HepG2 (cell line): ENCODE data around the gene MEX3A. TPM values are rescaled to one million over a fixed set of nuclear protein-coding genes. Genes with fewer than 3 reads are reported as not detected.
A peak's percentile ranks its signal among the peaks of the same experiment; 100 is the strongest.

Experiments
- ATAC-seq: fragments of 200-7000 bp; cut with Tn5 transposase; 3 replicates; pipeline ENCODE4 v1.9.1; 2020; ENCODE audit warnings: mild to moderate bottlenecking, moderate library complexity
- BruUV-seq: library from RNA; stranded (reverse); fragments of 400-500 nt; replicated peaks from 2 replicates; lab custom pipeline; 2021; lab: Mats Ljungman, UMichigan
- CTCF ChIA-PET: fragments of 300-600 bp; formaldehyde crosslinking; extraction: SDS; loops from one replicate; lab custom pipeline; 2021; ENCODE audit warnings: low total read pairs, inconsistent platforms, low intra/inter-chr PET ratio; lab: Yijun Ruan, JAX
- POLR2A ChIA-PET: fragments of 350-600 bp; sonication (Branson Sonifier 250); formaldehyde crosslinking; loops from one replicate; lab custom pipeline; 2020; ENCODE audit warnings: antibody characterized with exemption, inconsistent platforms; lab: Yijun Ruan, JAX
- DNase-seq: peaks from one replicate; pipeline ENCODE4 v3.0.0-alpha.2; 2015; ENCODE audit warnings: low spot score
- FAIRE-seq: peaks from 3 replicates; lab custom pipeline; 2011; peaks lifted over from hg19 to GRCh38; lab: Jason Lieb, UNC
- H2AFZ ChIP-seq: one replicate; pipeline ENCODE4 v1.6.1; 2011; ENCODE audit warnings: low read length, inconsistent platforms
- H3K27ac ChIP-seq: fragments of 300-600 bp; 3 replicates; pipeline ENCODE4 v1.8.0; 2011; ENCODE audit warnings: mixed run types, mild to moderate bottlenecking, mixed read lengths, low read length, inconsistent platforms; ENCODE audit not compliant: insufficient read depth; ENCODE audit errors: extremely low read length
- H3K27me3 ChIP-seq, 2 experiments: fragments of 200-600 bp in 1 of 2; 2 replicates in 1 of 2; 3 replicates in 1 of 2; pipeline versions ENCODE4 v1.6.0 to v1.8.0; 2011; ENCODE audit warnings: low read length in 2 of 2, mild to moderate bottlenecking in 2 of 2, moderate library complexity in 2 of 2, inconsistent platforms in 1 of 2; ENCODE audit not compliant: insufficient read depth in 2 of 2, control insufficient read depth in 1 of 2
- H3K36me3 ChIP-seq, 2 experiments: fragments of 200-600 bp in 1 of 2; replicated peaks in 1 of 2; 2 replicates in 1 of 2; 3 replicates in 1 of 2; pipeline versions ENCODE4 v1.5.1 to v1.8.0; 2011; ENCODE audit warnings: low read length in 2 of 2, inconsistent platforms in 1 of 2; ENCODE audit not compliant: insufficient read depth in 2 of 2, control insufficient read depth in 1 of 2
- H3K4me1 ChIP-seq: 2 replicates; pipeline ENCODE4 v1.5.1; 2012; ENCODE audit warnings: low read length, inconsistent platforms; ENCODE audit not compliant: insufficient read depth
- H3K4me2 ChIP-seq: 2 replicates; pipeline ENCODE4 v1.6.0; 2011; ENCODE audit warnings: low read depth, low read length, inconsistent platforms
- H3K4me3 ChIP-seq, 3 experiments: fragments of 200-600 bp in 1 of 3; sonication (generic), shearing (Covaris generic) in 1 of 3; replicated peaks in 1 of 3; 2 replicates each; pipeline ENCODE4 v1.5.1; 2011 to 2016; ENCODE audit warnings: low read length in 3 of 3, inconsistent platforms in 2 of 3, low read depth in 2 of 3, mild to moderate bottlenecking in 2 of 3, control low read depth in 1 of 3, mixed read lengths in 1 of 3; ENCODE audit not compliant: insufficient read depth in 1 of 3
- H3K79me2 ChIP-seq: one replicate; pipeline ENCODE4 v1.6.1; 2011; ENCODE audit warnings: low read length, inconsistent platforms; ENCODE audit not compliant: insufficient read depth
- H3K9ac ChIP-seq: 2 replicates; pipeline ENCODE4 v1.6.0; 2011; ENCODE audit warnings: mild to moderate bottlenecking, low read depth, low read length, inconsistent platforms; ENCODE audit not compliant: insufficient read depth
- H3K9me3 ChIP-seq: 2 replicates; pipeline ENCODE4 v1.5.1; 2012; ENCODE audit warnings: mild to moderate bottlenecking, low read length
- H4K20me1 ChIP-seq: 2 replicates; pipeline ENCODE4 v1.6.0; 2011; ENCODE audit warnings: inconsistent platforms, mild to moderate bottlenecking, low read length, moderate library complexity; ENCODE audit not compliant: insufficient read depth
- KLF6 ChIP-seq: IDR thresholded peaks from 2 replicates; pipeline ENCODE4 v1.8.0; 2016; ENCODE audit warnings: missing biosample characterization, missing genetic modification reagents
- NCOA5 ChIP-seq: sonication (generic); formaldehyde crosslinking; IDR thresholded peaks from 2 replicates; pipeline ENCODE4 v1.4.0; 2020; ENCODE audit warnings: missing genetic modification reagents
- NR2F6 ChIP-seq, 2 experiments: IDR thresholded peaks; 2 replicates each; pipeline ENCODE4 v1.6.1; 2016; ENCODE audit warnings: antibody characterized with exemption in 1 of 2, mild to moderate bottlenecking in 1 of 2
- RBFOX2 ChIP-seq: fragments of 200-400 bp; formaldehyde crosslinking; IDR thresholded peaks from 2 replicates; pipeline ENCODE4 v1.6.1; 2017; ENCODE audit warnings: low read depth, mild to moderate bottlenecking, low read length
- U2AF1 ChIP-seq: fragments of 200-400 bp; formaldehyde crosslinking; optimal IDR thresholded peaks from 2 replicates; pipeline ENCODE3; 2017; ENCODE audit warnings: mild to moderate bottlenecking, low read depth, low read length
- ZBTB21 ChIP-seq: sonication (generic); formaldehyde crosslinking; IDR thresholded peaks from 2 replicates; pipeline ENCODE4 v1.4.0; 2020; ENCODE audit warnings: missing genetic modification reagents
- ZMYM3 ChIP-seq: sonication (generic); formaldehyde crosslinking; IDR thresholded peaks from 2 replicates; pipeline ENCODE4 v1.5.1; 2020; ENCODE audit warnings: mild to moderate bottlenecking, missing genetic modification reagents
- ZNF33A ChIP-seq: sonication (generic); formaldehyde crosslinking; IDR thresholded peaks from 2 replicates; pipeline ENCODE4 v1.5.1; 2020; ENCODE audit warnings: missing genetic modification reagents, mild to moderate bottlenecking, moderate library complexity, borderline replicate concordance
- ZNF44 ChIP-seq: sonication (generic); formaldehyde crosslinking; IDR thresholded peaks from 2 replicates; pipeline ENCODE4 v1.5.1; 2020; ENCODE audit warnings: mild to moderate bottlenecking, missing genetic modification reagents
- ZNF703 ChIP-seq: sonication (generic); formaldehyde crosslinking; IDR thresholded peaks from 2 replicates; pipeline ENCODE4 v1.5.1; 2020; ENCODE audit warnings: missing genetic modification reagents, mild to moderate bottlenecking, moderate library complexity, borderline replicate concordance
- ZNF775 ChIP-seq: sonication (generic); formaldehyde crosslinking; IDR thresholded peaks from 2 replicates; pipeline ENCODE4 v1.4.0; 2020; ENCODE audit warnings: missing genetic modification reagents, mild to moderate bottlenecking, moderate library complexity, borderline replicate concordance
- ZNF839 ChIP-seq: sonication (generic); formaldehyde crosslinking; IDR thresholded peaks from 2 replicates; pipeline ENCODE4 v1.4.0; 2020; ENCODE audit warnings: missing genetic modification reagents, mild to moderate bottlenecking, borderline replicate concordance
- ZSCAN21 ChIP-seq: sonication (generic); formaldehyde crosslinking; IDR thresholded peaks from 2 replicates; pipeline ENCODE4 v1.8.0; 2022; ENCODE audit warnings: mild to moderate bottlenecking, missing genetic modification reagents, moderate library complexity, borderline replicate concordance
- ZSCAN31 ChIP-seq: sonication (generic); formaldehyde crosslinking; IDR thresholded peaks from 2 replicates; pipeline ENCODE4 v1.5.0; 2020; ENCODE audit warnings: low read depth, mild to moderate bottlenecking, missing genetic modification reagents
- WGBS: methylation state at CpG from one replicate; pipeline ENCODE4 v1.1.6; 2017; ENCODE audit warnings: low lambda C conversion rate; 5-methylcytosine and 5-hydroxymethylcytosine counted together
- in situ Hi-C: cut with HindIII; loops from 2 replicates; pipeline ENCODE4 v1.10.0; 2017; ENCODE audit warnings: low pct_unique_long_range_greater_than_20kb; ENCODE audit not compliant: extremely low pct_ligation_motif_present
- intact Hi-C: fragments of 100-400 bp; cut with micrococcal nuclease; formaldehyde crosslinking; loops from one replicate; pipeline ENCODE4 v1.10.0; 2022; ENCODE audit not compliant: unreplicated experiment
- polyA plus RNA-seq, 8 experiments: library from polyadenylated mRNA; depleted of rRNA in 3 of 8; stranded (reverse) in 7 of 8; unstranded in 1 of 8; fragments of >200 nt; fragmentation: Illumina TruSeq in 4 of 8; extraction: Trizol in 4 of 8; gene quantifications; 2 replicates each; pipeline versions ENCODE4 v1.2.1 to v1.2.3, GENCODE V29; 2011 to 2016; ENCODE audit warnings: low read depth in 4 of 8, missing spikeins in 1 of 8, mixed read lengths in 1 of 8; ENCODE audit not compliant: insufficient read depth in 1 of 8
- total RNA-seq, 5 experiments: library from RNA; depleted of rRNA; stranded (reverse); fragments of >200 nt; fragmentation: Illumina TruSeq; extraction: Trizol; gene quantifications; 2 replicates each; pipeline ENCODE4 v1.2.3, GENCODE V29; 2016; ENCODE audit warnings: low read depth in 1 of 5
- TF ChIP-seq, protein P1 (sequence below): IDR thresholded peaks from 2 replicates; pipeline ENCODE4 v1.6.1; 2016; ENCODE audit warnings: mild to moderate bottlenecking
- TF ChIP-seq, protein P2 (sequence below): sonication (generic); formaldehyde crosslinking; IDR thresholded peaks from 2 replicates; pipeline ENCODE4 v1.4.0; 2020; ENCODE audit warnings: mild to moderate bottlenecking, missing genetic modification reagents
- TF ChIP-seq, protein P3 (sequence below): sonication (generic); formaldehyde crosslinking; IDR thresholded peaks from 2 replicates; pipeline ENCODE4; 2020; ENCODE audit warnings: missing genetic modification reagents, mild to moderate bottlenecking, borderline replicate concordance

Gene MEX3A
- total and polyA plus RNA-seq, 2 of the 13 experiments (the other 11 are each of a cell fraction or from before 2014, with no cell fraction given): 7.6 to 9.1 TPM

DNA sequence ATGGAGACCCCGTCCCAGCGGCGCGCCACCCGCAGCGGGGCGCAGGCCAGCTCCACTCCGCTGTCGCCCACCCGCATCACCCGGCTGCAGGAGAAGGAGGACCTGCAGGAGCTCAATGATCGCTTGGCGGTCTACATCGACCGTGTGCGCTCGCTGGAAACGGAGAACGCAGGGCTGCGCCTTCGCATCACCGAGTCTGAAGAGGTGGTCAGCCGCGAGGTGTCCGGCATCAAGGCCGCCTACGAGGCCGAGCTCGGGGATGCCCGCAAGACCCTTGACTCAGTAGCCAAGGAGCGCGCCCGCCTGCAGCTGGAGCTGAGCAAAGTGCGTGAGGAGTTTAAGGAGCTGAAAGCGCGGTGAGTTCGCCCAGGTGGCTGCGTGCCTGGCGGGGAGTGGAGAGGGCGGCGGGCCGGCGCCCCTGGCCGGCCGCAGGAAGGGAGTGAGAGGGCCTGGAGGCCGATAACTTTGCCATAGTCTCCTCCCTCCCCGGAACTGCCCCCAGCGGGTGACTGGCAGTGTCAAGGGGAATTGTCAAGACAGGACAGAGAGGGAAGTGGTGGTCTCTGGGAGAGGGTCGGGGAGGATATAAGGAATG is 32.8 kb upstream of the MEX3A start (continued):
- peak; percentile 7; the same call in 1 of the 2 replicates for TF ChIP-seq ZSCAN31
- TF ChIP-seq ZNF839 (CRISPR knock-in tag): 0 out of 2 replicates have a peak, but pooled peaks have one; percentile 45
- TF ChIP-seq ZSCAN21: peak; percentile 10; the same call in 1 of the 2 replicates
- TF ChIP-seq, protein P1, sequence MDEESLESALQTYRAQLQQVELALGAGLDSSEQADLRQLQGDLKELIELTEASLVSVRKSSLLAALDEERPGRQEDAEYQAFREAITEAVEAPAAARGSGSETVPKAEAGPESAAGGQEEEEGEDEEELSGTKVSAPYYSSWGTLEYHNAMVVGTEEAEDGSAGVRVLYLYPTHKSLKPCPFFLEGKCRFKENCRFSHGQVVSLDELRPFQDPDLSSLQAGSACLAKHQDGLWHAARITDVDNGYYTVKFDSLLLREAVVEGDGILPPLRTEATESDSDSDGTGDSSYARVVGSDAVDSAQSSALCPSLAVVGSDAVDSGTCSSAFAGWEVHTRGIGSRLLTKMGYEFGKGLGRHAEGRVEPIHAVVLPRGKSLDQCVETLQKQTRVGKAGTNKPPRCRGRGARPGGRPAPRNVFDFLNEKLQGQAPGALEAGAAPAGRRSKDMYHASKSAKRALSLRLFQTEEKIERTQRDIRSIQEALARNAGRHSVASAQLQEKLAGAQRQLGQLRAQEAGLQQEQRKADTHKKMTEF (CRISPR knock-in tag): 0 out of 2 replicates have a peak, but pooled peaks have one; percentile 15
- TF ChIP-seq ZBTB21: no peak
- peak; percentile 32; the same call in 1 of the 2 replicates for TF ChIP-seq ZNF703 (CRISPR knock-in tag)
- 0 out of 2 replicates have a peak, but pooled peaks have one; percentile 44 for TF ChIP-seq KLF6 (CRISPR knock-in tag)

DNA sequence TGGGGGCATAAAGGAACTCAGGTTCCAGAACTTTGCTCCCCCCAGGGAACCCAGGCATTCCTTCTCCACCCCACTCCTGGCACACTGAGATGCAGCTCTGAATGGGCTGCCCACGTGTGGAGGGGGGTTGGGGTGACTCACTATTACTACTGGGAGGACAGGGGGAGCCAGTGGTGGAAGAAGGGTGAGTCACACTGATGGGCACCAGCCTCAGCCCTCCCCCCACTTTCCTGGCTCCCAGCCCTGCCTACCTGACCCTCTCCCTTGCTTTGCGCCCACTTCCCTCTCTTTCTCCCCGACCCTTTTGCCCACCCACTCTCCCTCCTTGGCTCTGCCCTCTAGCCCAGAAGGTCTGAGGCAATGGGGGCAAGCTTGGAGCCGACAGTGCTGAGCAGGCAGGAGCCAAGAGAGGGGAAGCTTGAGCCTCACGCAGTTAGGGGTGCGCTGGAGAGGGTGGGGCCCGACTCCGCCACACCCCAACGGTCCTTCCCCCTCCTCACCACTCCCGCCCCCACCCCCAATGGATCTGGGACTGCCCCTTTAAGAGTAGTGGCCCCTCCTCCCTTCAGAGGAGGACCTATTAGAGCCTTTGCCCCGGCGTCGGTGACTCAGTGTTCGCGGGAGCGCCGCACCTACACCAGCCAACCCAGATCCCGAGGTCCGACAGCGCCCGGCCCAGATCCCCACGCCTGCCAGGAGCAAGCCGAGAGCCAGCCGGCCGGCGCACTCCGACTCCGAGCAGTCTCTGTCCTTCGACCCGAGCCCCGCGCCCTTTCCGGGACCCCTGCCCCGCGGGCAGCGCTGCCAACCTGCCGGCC is 32.0 kb upstream of the MEX3A start, which contains the start of gene LMNA:
TSS of gene LMNA (plus strand) at position 611 of the 818 bp plus-strand sequence. CDS start 208 bp downstream, outside the sequence.
- BruUV-seq: no TSS peak
- TF ChIP-seq, protein P2, sequence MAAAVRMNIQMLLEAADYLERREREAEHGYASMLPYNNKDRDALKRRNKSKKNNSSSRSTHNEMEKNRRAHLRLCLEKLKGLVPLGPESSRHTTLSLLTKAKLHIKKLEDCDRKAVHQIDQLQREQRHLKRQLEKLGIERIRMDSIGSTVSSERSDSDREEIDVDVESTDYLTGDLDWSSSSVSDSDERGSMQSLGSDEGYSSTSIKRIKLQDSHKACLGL: peak; percentile 65
- TF ChIP-seq ZNF775 (CRISPR knock-in tag): no peak
- TF ChIP-seq ZNF44 (CRISPR knock-in tag): no peak
- peak; percentile 79 for TF ChIP-seq U2AF1
- TF ChIP-seq NCOA5 (CRISPR knock-in tag): no peak
- peak; percentile 84 for TF ChIP-seq RBFOX2
- TF ChIP-seq, protein P3, sequence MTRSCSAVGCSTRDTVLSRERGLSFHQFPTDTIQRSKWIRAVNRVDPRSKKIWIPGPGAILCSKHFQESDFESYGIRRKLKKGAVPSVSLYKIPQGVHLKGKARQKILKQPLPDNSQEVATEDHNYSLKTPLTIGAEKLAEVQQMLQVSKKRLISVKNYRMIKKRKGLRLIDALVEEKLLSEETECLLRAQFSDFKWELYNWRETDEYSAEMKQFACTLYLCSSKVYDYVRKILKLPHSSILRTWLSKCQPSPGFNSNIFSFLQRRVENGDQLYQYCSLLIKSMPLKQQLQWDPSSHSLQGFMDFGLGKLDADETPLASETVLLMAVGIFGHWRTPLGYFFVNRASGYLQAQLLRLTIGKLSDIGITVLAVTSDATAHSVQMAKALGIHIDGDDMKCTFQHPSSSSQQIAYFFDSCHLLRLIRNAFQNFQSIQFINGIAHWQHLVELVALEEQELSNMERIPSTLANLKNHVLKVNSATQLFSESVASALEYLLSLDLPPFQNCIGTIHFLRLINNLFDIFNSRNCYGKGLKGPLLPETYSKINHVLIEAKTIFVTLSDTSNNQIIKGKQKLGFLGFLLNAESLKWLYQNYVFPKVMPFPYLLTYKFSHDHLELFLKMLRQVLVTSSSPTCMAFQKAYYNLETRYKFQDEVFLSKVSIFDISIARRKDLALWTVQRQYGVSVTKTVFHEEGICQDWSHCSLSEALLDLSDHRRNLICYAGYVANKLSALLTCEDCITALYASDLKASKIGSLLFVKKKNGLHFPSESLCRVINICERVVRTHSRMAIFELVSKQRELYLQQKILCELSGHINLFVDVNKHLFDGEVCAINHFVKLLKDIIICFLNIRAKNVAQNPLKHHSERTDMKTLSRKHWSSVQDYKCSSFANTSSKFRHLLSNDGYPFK (CRISPR knock-in tag): no peak
- no peak; the same call in 1 of the 2 replicates for TF ChIP-seq ZMYM3 (CRISPR knock-in tag)
- no peak for TF ChIP-seq NR2F6 (IDR thresholded peaks at IDR 0.05)
- TF ChIP-seq NR2F6 (CRISPR knock-in tag; IDR thresholded peaks at IDR 0.05): no peak
- no peak for TF ChIP-seq ZNF33A (CRISPR knock-in tag)

More for the DNA sequence above, 32.0 kb upstream of the MEX3A start, which contains the start of gene LMNA:
- in situ Hi-C loops (no loop called here), intact Hi-C loops (loop anchor here (2.0 kb wide), 1 partner anchor 16 kb away; no protein-coding TSS in a partner anchor)
- Histone ChIP-seq H2AFZ (no peak within 1 kb of the TSS), H3K27ac (peak within 1 kb of the TSS; percentile 81), H3K9me3 (no peaks in the 10 kb centered on the region), H3K4me2 (peak within 1 kb of the TSS; percentile 80), H3K4me3 (peak within 1 kb of the TSS; percentile 78 to 92 (median 83)), H4K20me1 (peaks cover 6% of the 10 kb centered on the region; the same call in 1 of the 2 replicates), H3K4me1 (peaks cover 68% of the 10 kb centered on the region), H3K27me3 (no peaks in the 10 kb centered on the region; a peak in 1 of 5 replicates), H3K9ac (peak within 1 kb of the TSS; percentile 94), H3K79me2 (peaks cover 43% of the 10 kb centered on the region), H3K36me3 (no peaks in the 10 kb centered on the region)
- ChIA-PET CTCF (no interaction called here), POLR2A (interaction anchor here (0.9 to 6.1 kb wide), 8 partner anchors 9 to 343 kb away, joined by 3 to 90 read pairs (median 8); no protein-coding TSS in a partner anchor)
- 5% methylated on average over 5 of the region's 37 CpGs for WGBS
- peak; percentile 75 for DNase-seq
- FAIRE-seq: no peak
- ATAC-seq: peak; percentile 81
